Measurements from ENCODE around the gene ARPC5. TPM values are rescaled to one million over a fixed set of nuclear protein-coding genes. Genes with fewer than 3 reads are reported as not detected.

ARPC5 gene
- total RNA-seq, 4 donors from 2014 or later: 80.6 to 111 (median 91.1) TPM

DNA sequence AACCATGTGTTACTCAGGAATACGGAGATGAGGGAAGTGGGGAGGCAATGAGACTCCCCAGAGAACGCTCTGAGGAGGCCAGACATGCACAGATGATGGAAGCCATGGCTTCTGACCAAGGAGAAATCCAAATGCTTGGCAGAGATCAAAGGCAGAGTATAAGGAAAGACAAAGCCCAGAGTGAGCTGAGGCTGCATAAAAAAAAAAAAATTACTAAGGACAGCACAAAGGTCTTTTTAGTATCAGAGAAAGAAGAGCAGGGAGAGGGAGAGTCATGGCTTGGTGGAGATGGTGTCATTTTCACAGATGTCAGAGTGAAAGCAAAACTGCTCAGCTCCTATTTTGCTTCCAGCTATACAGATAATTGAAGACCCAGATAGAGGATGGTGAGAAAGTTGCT, 37.2 kb downstream of the ARPC5 start:
- Histone ChIP-seq H3K27ac (replicated peaks in 1 of 4) (no peak overlapping the region), H3K4me3 (no peak overlapping the region), H3K4me1 (peaks cover 0 to 11% (median 4%) of the 10 kb centered on the region in 4 donors), H3K27me3 (no peaks in the 10 kb centered on the region), H3K36me3 (no peaks in the 10 kb centered on the region), H3K9me3 (no peaks in the 10 kb centered on the region)
- TF ChIP-seq POLR2AphosphoS5 (IDR thresholded peaks at IDR 0.05) (no peak), POLR2A (IDR thresholded peaks at IDR 0.05; ENCODE audit: low read depth) (no peak), EP300 (IDR thresholded peaks at IDR 0.05) (no peak)
- TF ChIP-seq, protein P1, sequence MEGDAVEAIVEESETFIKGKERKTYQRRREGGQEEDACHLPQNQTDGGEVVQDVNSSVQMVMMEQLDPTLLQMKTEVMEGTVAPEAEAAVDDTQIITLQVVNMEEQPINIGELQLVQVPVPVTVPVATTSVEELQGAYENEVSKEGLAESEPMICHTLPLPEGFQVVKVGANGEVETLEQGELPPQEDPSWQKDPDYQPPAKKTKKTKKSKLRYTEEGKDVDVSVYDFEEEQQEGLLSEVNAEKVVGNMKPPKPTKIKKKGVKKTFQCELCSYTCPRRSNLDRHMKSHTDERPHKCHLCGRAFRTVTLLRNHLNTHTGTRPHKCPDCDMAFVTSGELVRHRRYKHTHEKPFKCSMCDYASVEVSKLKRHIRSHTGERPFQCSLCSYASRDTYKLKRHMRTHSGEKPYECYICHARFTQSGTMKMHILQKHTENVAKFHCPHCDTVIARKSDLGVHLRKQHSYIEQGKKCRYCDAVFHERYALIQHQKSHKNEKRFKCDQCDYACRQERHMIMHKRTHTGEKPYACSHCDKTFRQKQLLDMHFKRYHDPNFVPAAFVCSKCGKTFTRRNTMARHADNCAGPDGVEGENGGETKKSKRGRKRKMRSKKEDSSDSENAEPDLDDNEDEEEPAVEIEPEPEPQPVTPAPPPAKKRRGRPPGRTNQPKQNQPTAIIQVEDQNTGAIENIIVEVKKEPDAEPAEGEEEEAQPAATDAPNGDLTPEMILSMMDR (IDR thresholded peaks at IDR 0.05): no peak
- intact Hi-C loops (cut with DNase I): no loop called here
- 45% methylated on average over 2 of the region's 2 CpGs for WGBS
- DNase-seq (ENCODE audit: extremely low spot score): peak; percentile 39

DNA sequence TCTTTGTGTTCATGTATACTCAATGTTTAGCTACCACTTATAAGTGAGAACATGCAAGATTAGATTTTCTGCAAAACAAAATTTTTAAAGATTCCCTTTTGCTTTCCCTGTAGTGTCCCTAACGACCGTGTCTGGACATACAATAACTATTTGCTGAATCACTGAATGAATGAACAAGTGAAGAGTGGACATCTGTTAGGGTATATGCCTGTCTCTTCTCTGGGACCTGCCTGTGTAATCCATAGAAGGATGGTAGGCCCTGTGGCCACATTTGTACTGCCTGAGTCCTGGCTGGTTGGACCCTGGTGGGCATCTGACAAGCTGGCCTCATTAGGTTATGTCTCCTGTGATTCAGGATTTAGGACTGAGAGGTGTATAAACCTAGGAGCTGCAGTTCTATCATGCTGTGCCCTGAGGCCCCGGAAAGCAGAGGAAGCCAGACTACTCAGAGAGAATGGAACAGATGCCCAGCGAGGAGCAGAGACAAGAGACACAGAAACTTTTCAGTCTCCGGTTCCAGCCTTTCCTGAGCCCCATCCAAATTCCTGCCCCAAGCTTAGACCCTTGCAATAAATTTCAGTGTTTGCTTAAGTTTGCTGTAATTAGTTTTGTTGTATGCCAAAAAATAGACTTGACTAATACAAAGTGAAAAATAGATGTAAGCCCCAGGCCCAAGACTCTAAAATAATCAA, 37.8 kb downstream of the ARPC5 start:
- peak; percentile 21 for DNase-seq (ENCODE audit: extremely low spot score)
- Histone ChIP-seq H3K27me3 (no peaks in the 10 kb centered on the region), H3K27ac (replicated peaks in 1 of 4) (no peak overlapping the region), H3K4me3 (no peak overlapping the region), H3K9me3 (no peaks in the 10 kb centered on the region), H3K36me3 (no peaks in the 10 kb centered on the region), H3K4me1 (peaks cover 0 to 11% (median 4%) of the 10 kb centered on the region in 4 donors)
- WGBS: 74% methylated on average over 5 of the region's 5 CpGs
- intact Hi-C loops (cut with DNase I): no loop called here
- TF ChIP-seq EP300 (IDR thresholded peaks at IDR 0.05): no peak
- TF ChIP-seq POLR2AphosphoS5 (IDR thresholded peaks at IDR 0.05): no peak
- TF ChIP-seq, protein P1 (IDR thresholded peaks at IDR 0.05): no peak
- TF ChIP-seq POLR2A (IDR thresholded peaks at IDR 0.05; ENCODE audit: low read depth): no peak

DNA sequence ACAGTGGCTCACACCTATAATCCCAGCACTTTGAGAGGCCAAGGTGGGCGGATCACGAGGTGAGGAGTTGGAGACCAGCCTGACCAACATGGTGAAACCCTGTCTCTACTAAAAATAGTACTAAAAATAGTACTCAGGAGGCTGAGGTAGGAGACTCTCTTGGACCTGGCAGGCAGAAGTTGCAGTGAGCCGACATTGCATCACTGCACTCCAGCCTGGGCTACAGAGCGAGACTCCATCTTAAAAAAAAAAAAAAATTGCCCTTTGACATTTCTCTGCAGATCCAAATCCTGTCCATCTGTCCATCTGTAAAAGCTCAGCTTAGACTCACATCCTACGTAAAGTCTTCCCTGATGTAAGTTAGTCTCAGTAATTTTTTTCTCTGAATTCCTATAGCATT, 39.1 kb downstream of the ARPC5 start:
- 98% methylated on average over 5 of the region's 5 CpGs for WGBS
- Histone ChIP-seq H3K27ac (replicated peaks in 1 of 4) (no peak overlapping the region), H3K4me1 (peaks cover 0 to 11% (median 4%) of the 10 kb centered on the region in 4 donors), H3K9me3 (no peaks in the 10 kb centered on the region), H3K36me3 (no peaks in the 10 kb centered on the region), H3K27me3 (no peaks in the 10 kb centered on the region), H3K4me3 (no peak overlapping the region)
- intact Hi-C loops (cut with DNase I): no loop called here
- no peak for DNase-seq (ENCODE audit: extremely low spot score)
- TF ChIP-seq POLR2A (IDR thresholded peaks at IDR 0.05; ENCODE audit: low read depth): no peak
- TF ChIP-seq POLR2AphosphoS5 (IDR thresholded peaks at IDR 0.05): no peak
- TF ChIP-seq, protein P1 (IDR thresholded peaks at IDR 0.05): no peak
- TF ChIP-seq EP300 (IDR thresholded peaks at IDR 0.05): no peak

DNA sequence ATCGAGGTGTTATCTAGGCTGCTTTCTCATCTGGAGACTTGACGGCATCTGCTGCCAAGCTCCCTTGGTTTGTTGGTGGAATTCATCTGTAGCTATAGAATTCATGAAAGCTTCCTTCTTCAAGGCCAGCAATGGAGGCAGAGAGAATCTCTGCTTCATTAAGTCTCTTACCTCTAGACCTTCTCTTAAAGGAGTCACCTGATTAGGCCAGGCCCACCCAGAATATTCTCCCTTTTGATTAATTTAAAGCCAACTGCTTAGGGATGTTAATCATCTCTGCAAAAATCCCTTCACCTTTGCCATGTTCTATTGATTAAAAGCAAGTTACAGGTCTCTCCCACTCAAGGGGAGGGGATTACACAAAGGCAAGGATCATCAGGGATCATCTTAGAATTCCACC, 40.0 kb downstream of the ARPC5 start:
- intact Hi-C loops (cut with DNase I): no loop called here
- peaks cover 0 to 11% (median 4%) of the 10 kb centered on the region in 4 donors for H3K4me1 ChIP-seq
- H3K36me3 ChIP-seq: no peaks in the 10 kb centered on the region
- no peaks in the 10 kb centered on the region for H3K27me3 ChIP-seq
- TF ChIP-seq, protein P1 (IDR thresholded peaks at IDR 0.05): no peak
- TF ChIP-seq POLR2AphosphoS5 (IDR thresholded peaks at IDR 0.05): no peak
- no peak for TF ChIP-seq POLR2A (IDR thresholded peaks at IDR 0.05; ENCODE audit: low read depth)
- TF ChIP-seq EP300 (IDR thresholded peaks at IDR 0.05): no peak
- H3K9me3 ChIP-seq: no peaks in the 10 kb centered on the region
- no peak overlapping the region for H3K4me3 ChIP-seq
- DNase-seq (ENCODE audit: extremely low spot score): no peak
- no peak overlapping the region for H3K27ac ChIP-seq (replicated peaks in 1 of 4)
- WGBS: 100% methylated on average over 2 of the region's 2 CpGs

DNA sequence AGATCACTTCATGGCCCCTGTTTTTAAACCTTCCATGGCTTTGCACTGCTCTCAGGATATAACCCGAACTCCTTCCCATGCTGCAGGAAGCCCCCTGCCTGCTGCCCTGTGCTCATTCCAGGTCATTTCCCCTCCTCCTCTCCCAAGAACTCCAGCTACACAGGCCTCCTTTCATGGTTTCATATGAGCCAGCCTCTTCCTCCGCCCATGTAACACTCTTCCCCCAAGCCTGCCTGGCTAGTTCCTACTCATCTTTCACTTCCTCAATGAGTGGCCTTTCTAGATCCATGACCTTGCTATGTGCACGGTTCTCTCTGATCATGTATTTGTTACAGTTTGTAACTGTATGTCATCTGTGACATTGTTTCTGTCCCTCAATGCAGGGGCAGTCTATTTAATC, 42.2 kb downstream of the ARPC5 start:
- no peaks in the 10 kb centered on the region for H3K27me3 ChIP-seq
- H3K27ac ChIP-seq (replicated peaks in 1 of 4): no peak overlapping the region
- intact Hi-C loops (cut with DNase I): no loop called here
- 72% methylated on average over 3 of the region's 3 CpGs for WGBS
- H3K4me3 ChIP-seq: no peak overlapping the region
- peaks cover 0 to 6% (median 2%) of the 10 kb centered on the region in 4 donors for H3K4me1 ChIP-seq
- H3K9me3 ChIP-seq: no peaks in the 10 kb centered on the region
- TF ChIP-seq, protein P1 (IDR thresholded peaks at IDR 0.05): no peak
- no peak for TF ChIP-seq POLR2A (IDR thresholded peaks at IDR 0.05; ENCODE audit: low read depth)
- no peak for TF ChIP-seq POLR2AphosphoS5 (IDR thresholded peaks at IDR 0.05)
- TF ChIP-seq EP300 (IDR thresholded peaks at IDR 0.05): no peak
- DNase-seq (ENCODE audit: extremely low spot score): no peak
- H3K36me3 ChIP-seq: no peaks in the 10 kb centered on the region
